Measurements from ENCODE around the gene TSPAN14.

DNA sequence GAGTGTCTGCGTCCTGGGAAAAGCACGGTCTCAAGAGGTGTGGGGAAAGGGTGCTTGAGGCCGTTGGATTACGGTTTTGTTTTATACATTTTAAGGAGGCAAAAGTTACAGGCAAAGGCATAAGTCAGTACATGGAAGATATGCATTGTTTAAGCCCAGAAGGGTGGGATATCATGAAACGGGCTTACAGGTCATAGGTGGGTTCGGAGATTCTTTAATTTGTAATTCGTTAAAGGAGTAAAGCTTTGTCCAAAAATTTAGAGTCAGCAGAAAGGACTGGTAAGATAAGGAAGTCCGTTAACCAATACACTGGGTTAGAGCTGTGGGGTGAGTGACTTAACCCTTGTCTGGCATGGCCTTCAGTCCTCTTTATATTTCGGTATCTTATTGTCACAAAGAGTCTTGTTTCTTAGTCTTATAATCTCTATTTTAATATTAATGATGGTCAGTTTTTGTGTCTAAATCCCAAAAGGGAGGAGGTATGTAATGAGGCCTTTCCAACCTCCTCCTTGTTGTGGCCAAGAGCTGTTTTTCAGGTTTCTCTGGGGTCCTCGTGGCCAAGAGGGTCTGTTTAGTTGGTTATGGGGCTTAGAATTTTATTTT lies 12.7 kb downstream of the TSPAN14 start:
- TF ChIP-seq CTCF (IDR thresholded peaks at IDR 0.05) (no peak), EP300 (IDR thresholded peaks at IDR 0.05) (no peak), POLR2A (IDR thresholded peaks at IDR 0.05) (no peak)
